Gastrocnemius medialis (tissue), 4 donors: ENCODE results near the gene SIK3.

Source experiments
- CTCF ChIP-seq, 5 experiments: fragments of 450-650 bp in 3 of 5; fragments of 200-600 bp in 2 of 5; sonication (generic) in 2 of 5; IDR thresholded peaks in 4 of 5; conservative IDR thresholded peaks in 1 of 5; 1 replicate in 4 of 5; 2 replicates in 1 of 5; pipeline ENCODE4 v1.5.1; 2016 to 2019; ENCODE audit warnings: antibody characterized with exemption in 5 of 5, mild to moderate bottlenecking in 3 of 5, moderate library complexity in 3 of 5
- POLR2A ChIP-seq, 2 donors: fragments of 450-650 bp; IDR thresholded peaks; one replicate each; pipeline ENCODE4 v1.6.1; 2017; ENCODE audit warnings: antibody characterized with exemption in 2 of 2, mild to moderate bottlenecking in 2 of 2, moderate library complexity in 2 of 2

GRCh38 chr11:116888884-116889549 is 209.2 kb downstream of the SIK3 start:
- TF ChIP-seq CTCF (IDR thresholded peaks at IDR 0.05 in 4 of 5, conservative IDR thresholded peaks at IDR 0.05 in 1 of 5), result no peak
- no peak for TF ChIP-seq POLR2A (IDR thresholded peaks at IDR 0.05)
